H1 (cell line): ENCODE data around the gene SLCO4A1. TPM values are rescaled to one million over a fixed set of nuclear protein-coding genes. Genes with fewer than 3 reads are reported as not detected.

Source experiments
- CBX8 ChIP-seq: fragments of 300-800, 300-1000 bp; sonication (generic); IDR thresholded peaks from 2 replicates; pipeline ENCODE4 v1.7.1; 2016; ENCODE audit warnings: low read depth, low read length, borderline replicate concordance
- CHD7 ChIP-seq: fragments of 300-600 bp; sonication (generic); IDR thresholded peaks from 2 replicates; pipeline ENCODE4 v1.7.1; 2012; ENCODE audit warnings: low read length, moderate library complexity, mild to moderate bottlenecking, inconsistent platforms; ENCODE audit not compliant: insufficient replicate concordance
- CREB1 ChIP-seq: IDR thresholded peaks from 2 replicates; pipeline ENCODE4 v1.6.1; 2012; ENCODE audit warnings: inconsistent platforms
- FOSL1 ChIP-seq: IDR thresholded peaks from 2 replicates; pipeline ENCODE4 v1.6.1; 2011; ENCODE audit warnings: mild to moderate bottlenecking, low read depth, low read length, moderate library complexity; ENCODE audit not compliant: insufficient read depth
- HDAC2 ChIP-seq, 2 experiments: fragments of 300-600 bp in 1 of 2; sonication (generic) in 1 of 2; IDR thresholded peaks; 2 replicates each; pipeline ENCODE4 v1.6.1; 2011 to 2012; ENCODE audit warnings: low read depth in 2 of 2, low read length in 2 of 2, mild to moderate bottlenecking in 2 of 2, moderate library complexity in 2 of 2, borderline replicate concordance in 1 of 2, inconsistent platforms in 1 of 2
- RAD21 ChIP-seq, 2 experiments: IDR thresholded peaks in 1 of 2; conservative IDR thresholded peaks in 1 of 2; 2 replicates each; pipeline ENCODE4 v1.6.1; 2011; ENCODE audit warnings: low read depth in 2 of 2, low read length in 2 of 2, improper control_type of control experiment in 1 of 2, inconsistent platforms in 1 of 2, mild to moderate bottlenecking in 1 of 2, moderate library complexity in 1 of 2
- TAF7 ChIP-seq: optimal IDR thresholded peaks from 2 replicates; pipeline ENCODE3; 2011; ENCODE audit warnings: low read depth, mild to moderate bottlenecking, inconsistent platforms, low read length, moderate library complexity, borderline replicate concordance
- polyA plus RNA-seq, 7 experiments: library from polyadenylated mRNA; depleted of rRNA in 3 of 7; stranded (reverse) in 5 of 7; unstranded in 2 of 7; fragments of >200 nt in 5 of 7; fragments of 200-250 nt in 2 of 7; gene quantifications; 1 replicate in 5 of 7; 2 replicates in 1 of 7; 4 replicates in 1 of 7; pipeline versions ENCODE4 v1.2.1 to v1.2.3, GENCODE V29; 2011 to 2013; ENCODE audit warnings: missing spikeins in 2 of 7, mixed read lengths in 2 of 7
- total RNA-seq: library from RNA; stranded (reverse); fragmentation: NEBNext Ultra II Directional; extraction: Animal tissue kit (Norgen Biotek cat#: 25700); gene quantifications from 2 replicates; pipeline ENCODE4 v1.2.1, GENCODE V29; 2021

The SLCO4A1 gene
- total and polyA plus RNA-seq, 2 of the 8 experiments (the other 6 are each of a cell fraction or from before 2014, with no cell fraction given): 10.5 to 18.5 TPM

GRCh38 chr20:62632575-62633090 is 9.7 kb upstream of the SLCO4A1 start (continued):
- TF ChIP-seq CHD7 (no peak), HDAC2 (IDR thresholded peaks at IDR 0.05; ENCODE audit: borderline replicate concordance in 1 of 2, low read depth in 2 of 2, low read length in 2 of 2) (no peak), FOSL1 (no peak), TAF7 (no peak), CREB1 (no peak), RAD21 (IDR thresholded peaks at IDR 0.05 in 1 of 2, conservative IDR thresholded peaks at IDR 0.05 in 1 of 2; ENCODE audit: low read depth in 2 of 2, low read length in 2 of 2) (no peak), CBX8 (no peak)
- TF ChIP-seq, all 59 proteins: peak for 0
